ENCODE results near the gene SERPINE3.

Gene SERPINE3

DNA sequence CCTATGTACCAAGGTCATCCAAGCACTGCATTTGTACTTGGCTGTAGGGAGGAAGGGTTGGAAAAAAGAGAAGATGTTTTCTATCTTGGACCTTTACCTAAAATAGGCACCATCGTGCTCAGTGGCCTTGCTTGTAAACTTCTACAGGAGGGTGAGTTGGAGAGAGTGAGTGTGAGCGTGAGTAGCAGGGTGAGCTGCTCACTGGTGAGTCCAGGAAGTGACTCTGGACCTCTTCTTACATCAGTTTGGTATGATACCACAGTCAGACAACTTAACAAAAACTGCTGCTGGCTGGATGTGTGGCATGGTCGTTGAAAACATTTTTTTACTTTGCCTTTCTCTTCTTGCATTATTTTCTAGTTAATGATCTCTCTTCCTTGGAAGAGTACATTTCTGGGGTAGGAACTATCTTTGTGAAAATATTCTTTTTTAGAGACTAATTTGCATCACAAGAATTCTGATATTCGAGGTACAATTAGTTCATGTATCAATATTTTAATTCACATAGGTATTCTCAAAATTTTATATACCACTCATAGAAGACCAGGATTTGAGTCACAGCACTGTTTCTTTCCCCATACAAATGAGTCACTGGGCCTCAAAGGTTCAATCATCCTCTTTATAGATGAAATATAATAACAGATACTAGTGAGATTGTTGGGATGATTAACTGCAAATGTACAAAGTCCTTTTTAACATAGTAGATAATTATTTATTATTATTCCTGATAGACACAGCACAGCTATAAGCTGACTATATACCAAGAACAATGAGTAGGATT lies 651 bp downstream of the SERPINE3 start:
- TF ChIP-seq, protein P1, sequence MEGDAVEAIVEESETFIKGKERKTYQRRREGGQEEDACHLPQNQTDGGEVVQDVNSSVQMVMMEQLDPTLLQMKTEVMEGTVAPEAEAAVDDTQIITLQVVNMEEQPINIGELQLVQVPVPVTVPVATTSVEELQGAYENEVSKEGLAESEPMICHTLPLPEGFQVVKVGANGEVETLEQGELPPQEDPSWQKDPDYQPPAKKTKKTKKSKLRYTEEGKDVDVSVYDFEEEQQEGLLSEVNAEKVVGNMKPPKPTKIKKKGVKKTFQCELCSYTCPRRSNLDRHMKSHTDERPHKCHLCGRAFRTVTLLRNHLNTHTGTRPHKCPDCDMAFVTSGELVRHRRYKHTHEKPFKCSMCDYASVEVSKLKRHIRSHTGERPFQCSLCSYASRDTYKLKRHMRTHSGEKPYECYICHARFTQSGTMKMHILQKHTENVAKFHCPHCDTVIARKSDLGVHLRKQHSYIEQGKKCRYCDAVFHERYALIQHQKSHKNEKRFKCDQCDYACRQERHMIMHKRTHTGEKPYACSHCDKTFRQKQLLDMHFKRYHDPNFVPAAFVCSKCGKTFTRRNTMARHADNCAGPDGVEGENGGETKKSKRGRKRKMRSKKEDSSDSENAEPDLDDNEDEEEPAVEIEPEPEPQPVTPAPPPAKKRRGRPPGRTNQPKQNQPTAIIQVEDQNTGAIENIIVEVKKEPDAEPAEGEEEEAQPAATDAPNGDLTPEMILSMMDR (IDR thresholded peaks at IDR 0.05; ENCODE audit: borderline replicate concordance, control extremely low read depth, extremely low read depth, insufficient read depth, missing control alignments), result no peak
- DNase-seq (ENCODE audit: low spot score), result no peak

DNA sequence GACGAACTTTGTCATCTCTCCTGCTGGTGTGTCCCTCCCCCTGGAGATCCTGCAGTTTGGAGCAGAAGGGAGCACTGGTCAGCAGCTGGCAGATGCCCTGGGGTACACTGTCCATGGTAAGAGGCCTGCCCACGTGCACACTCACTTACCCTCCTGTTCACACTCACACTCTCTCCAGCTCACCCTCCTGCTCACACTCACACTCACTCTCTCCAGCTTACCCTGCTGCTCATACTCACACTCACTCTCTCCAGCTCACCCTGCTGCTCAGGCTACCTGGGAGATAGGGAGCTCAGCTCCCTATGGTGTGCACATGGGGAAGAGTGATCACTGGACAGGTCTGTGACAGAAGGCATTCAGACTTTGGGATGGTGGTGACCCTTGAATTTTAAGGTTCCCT lies 1.7 kb downstream of the SERPINE3 start:
- DNase-seq (ENCODE audit: low spot score), result no peak

More for the DNA sequence above, 651 bp downstream of the SERPINE3 start:
- in situ Hi-C loops (cut with MboI; ENCODE audit: low sequenced_read_pairs, unreplicated experiment), result no loop called here

DNA sequence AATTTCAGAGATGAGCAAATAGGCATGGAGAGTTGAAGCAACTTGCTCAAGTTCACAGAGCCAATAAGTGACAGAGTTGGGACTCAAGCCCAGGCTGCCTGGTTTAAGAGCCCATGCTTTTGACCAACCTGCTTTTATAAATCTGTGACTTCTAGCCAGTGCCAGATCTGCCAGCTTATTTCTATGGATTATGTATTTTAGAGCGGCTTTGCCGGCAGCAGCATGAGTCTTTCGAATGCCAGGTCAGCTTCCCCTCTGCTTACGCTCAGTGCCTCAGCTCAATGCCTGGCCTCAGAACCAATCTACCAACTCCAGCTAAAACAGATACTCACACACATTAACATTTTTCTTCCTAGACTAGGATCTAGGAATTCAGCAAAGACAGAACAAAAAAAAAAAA lies 2.3 kb downstream of the SERPINE3 start:
- TF ChIP-seq, protein P1 (IDR thresholded peaks at IDR 0.05; ENCODE audit: borderline replicate concordance, control extremely low read depth, extremely low read depth, insufficient read depth, missing control alignments), result no peak
- in situ Hi-C loops (cut with MboI; ENCODE audit: low sequenced_read_pairs, unreplicated experiment), result no loop called here
- no peak for DNase-seq (ENCODE audit: low spot score)

More for the DNA sequence above, 1.7 kb downstream of the SERPINE3 start:
- TF ChIP-seq, protein P1 (IDR thresholded peaks at IDR 0.05; ENCODE audit: borderline replicate concordance, control extremely low read depth, extremely low read depth, insufficient read depth, missing control alignments), result no peak
- in situ Hi-C loops (cut with MboI; ENCODE audit: low sequenced_read_pairs, unreplicated experiment), result no loop called here

DNA sequence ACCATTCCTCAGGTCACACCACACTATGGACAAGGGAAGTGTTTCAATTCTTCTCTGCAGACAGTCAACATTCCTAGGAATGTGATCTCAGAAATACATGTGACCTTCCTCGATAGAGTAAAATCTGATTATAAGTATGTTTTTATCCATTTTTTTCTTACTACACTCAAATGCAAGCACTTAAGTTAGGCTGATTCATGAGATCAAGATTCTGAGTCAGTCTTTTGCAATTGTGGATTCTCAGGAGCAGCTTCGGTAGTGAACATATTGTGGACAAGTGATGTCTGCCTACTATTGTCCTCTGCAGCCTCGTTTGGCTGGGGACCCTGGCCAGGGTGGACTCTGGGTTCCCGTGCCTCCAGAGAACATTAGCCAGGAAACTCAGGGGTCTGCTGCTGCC lies 3.2 kb downstream of the SERPINE3 start:
- TF ChIP-seq, protein P1 (IDR thresholded peaks at IDR 0.05; ENCODE audit: borderline replicate concordance, control extremely low read depth, extremely low read depth, insufficient read depth, missing control alignments), result no peak
- DNase-seq (ENCODE audit: low spot score), result no peak
- in situ Hi-C loops (cut with MboI; ENCODE audit: low sequenced_read_pairs, unreplicated experiment), result no loop called here

DNA sequence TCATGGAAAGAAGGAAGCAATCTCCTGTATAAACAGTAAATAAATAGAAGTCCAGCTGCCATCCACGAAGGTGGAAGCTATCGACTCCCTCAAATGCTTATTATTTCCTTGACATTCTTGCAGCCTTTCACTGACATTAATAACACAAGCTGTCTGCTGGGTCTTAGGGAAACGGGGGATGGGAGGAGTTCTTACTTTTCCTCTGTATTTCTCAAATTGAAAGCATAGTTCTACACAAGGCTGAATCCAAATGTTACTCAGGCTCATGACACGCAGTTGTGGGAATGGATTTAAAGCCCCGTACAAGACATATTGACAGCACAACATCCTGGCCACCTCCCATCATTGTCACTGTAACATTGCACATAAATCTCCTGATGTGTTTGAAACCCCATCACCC lies 4.0 kb downstream of the SERPINE3 start:
- TF ChIP-seq, protein P1 (IDR thresholded peaks at IDR 0.05; ENCODE audit: borderline replicate concordance, control extremely low read depth, extremely low read depth, insufficient read depth, missing control alignments), result no peak
- in situ Hi-C loops (cut with MboI; ENCODE audit: low sequenced_read_pairs, unreplicated experiment), result no loop called here
- DNase-seq (ENCODE audit: low spot score), result no peak

DNA sequence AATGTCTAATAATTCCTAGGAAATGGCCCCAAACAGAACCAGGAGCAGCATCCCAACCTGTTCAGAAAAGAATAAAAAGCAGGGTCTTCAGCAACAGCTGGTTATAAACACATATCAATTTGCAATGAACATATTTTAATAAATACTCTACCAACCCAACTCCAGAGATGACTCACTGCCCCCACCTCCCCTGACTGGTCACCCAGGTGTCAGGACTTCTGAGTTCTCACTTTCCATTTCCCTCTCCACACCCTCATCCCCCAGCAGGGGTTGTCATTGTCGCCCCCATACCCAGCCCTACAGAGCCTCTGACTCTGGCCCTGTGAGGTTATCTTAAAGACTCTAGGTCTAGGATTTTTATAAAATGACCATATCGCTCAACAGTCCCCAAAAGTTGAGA lies 6.9 kb downstream of the SERPINE3 start:
- in situ Hi-C loops (cut with MboI; ENCODE audit: low sequenced_read_pairs, unreplicated experiment), result no loop called here
- TF ChIP-seq, protein P1 (IDR thresholded peaks at IDR 0.05; ENCODE audit: borderline replicate concordance, control extremely low read depth, extremely low read depth, insufficient read depth, missing control alignments), result no peak
- DNase-seq (ENCODE audit: low spot score), result peak; percentile 17
